ENCODE results near the gene WDR37. TPM values are rescaled to one million over a fixed set of nuclear protein-coding genes. Genes with fewer than 3 reads are reported as not detected.
"Not testable (repeated sequence)": the region's sequence is repeated elsewhere in the genome, so short reads cannot be mapped to it uniquely, and the experiment has no call there.

WDR37 gene
- total RNA-seq, 2 donors from 2014 or later: 11.9 to 22.8 TPM

DNA sequence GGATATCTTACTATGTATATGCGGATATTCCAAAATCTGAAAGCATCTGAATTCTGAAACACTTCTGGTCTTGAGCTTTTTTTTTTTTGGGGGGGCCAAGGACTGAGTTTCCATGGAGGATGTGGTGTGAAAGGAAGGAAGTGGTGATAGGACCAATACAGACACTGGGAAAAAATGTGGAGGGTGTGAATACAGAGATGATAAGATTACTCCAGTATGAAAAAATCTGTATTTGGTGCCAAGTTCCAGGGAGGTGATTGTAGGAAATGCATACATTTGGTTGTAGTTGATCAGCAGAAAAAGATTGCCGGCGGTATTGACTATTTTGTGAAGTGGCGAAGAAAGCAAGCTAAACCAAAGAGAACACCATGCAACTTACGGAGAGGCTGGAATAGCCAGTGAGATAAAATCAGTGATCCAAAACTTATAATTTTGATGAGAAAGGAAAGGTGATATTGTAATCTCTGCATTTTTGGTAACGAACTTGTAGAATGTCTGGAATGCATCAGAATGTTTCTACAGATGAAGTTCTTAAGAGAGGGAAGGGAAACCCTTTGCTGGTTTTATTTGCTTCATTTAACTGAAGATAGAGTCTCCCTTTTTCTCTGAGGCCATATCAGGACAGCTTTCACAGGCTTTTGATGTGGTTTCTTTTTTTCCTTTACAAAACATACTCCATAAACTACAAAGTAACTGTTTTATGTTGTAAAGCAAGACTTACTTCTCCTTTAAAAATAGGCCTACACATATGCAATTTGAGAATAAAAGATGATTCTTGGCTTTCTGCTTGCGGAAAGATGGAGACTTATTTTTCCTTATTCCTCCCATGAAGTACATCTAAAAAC, 6.0 kb downstream of the WDR37 start:
- no peaks in the 10 kb centered on the region for H3K27me3 ChIP-seq (replicated peaks; ENCODE audit: insufficient read depth)
- intact Hi-C loops (cut with DNase I): no loop called here
- DNase-seq (ENCODE audit: low spot score): no peak
- H3K4me3 ChIP-seq: no peak overlapping the region
- H3K9me3 ChIP-seq: no peaks in the 10 kb centered on the region
- 81% methylated on average over 7 of the region's 7 CpGs for WGBS
- no peaks in the 10 kb centered on the region for H3K4me1 ChIP-seq (replicated peaks)
- no peak for TF ChIP-seq POLR2A (IDR thresholded peaks at IDR 0.05)
- no peak for TF ChIP-seq POLR2AphosphoS5 (IDR thresholded peaks at IDR 0.05)
- TF ChIP-seq, protein P1, sequence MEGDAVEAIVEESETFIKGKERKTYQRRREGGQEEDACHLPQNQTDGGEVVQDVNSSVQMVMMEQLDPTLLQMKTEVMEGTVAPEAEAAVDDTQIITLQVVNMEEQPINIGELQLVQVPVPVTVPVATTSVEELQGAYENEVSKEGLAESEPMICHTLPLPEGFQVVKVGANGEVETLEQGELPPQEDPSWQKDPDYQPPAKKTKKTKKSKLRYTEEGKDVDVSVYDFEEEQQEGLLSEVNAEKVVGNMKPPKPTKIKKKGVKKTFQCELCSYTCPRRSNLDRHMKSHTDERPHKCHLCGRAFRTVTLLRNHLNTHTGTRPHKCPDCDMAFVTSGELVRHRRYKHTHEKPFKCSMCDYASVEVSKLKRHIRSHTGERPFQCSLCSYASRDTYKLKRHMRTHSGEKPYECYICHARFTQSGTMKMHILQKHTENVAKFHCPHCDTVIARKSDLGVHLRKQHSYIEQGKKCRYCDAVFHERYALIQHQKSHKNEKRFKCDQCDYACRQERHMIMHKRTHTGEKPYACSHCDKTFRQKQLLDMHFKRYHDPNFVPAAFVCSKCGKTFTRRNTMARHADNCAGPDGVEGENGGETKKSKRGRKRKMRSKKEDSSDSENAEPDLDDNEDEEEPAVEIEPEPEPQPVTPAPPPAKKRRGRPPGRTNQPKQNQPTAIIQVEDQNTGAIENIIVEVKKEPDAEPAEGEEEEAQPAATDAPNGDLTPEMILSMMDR (IDR thresholded peaks at IDR 0.05): no peak
- H3K36me3 ChIP-seq: peaks cover 0 to 4% of the 10 kb centered on the region in 2 donors
- H3K27ac ChIP-seq: no peak overlapping the region

DNA sequence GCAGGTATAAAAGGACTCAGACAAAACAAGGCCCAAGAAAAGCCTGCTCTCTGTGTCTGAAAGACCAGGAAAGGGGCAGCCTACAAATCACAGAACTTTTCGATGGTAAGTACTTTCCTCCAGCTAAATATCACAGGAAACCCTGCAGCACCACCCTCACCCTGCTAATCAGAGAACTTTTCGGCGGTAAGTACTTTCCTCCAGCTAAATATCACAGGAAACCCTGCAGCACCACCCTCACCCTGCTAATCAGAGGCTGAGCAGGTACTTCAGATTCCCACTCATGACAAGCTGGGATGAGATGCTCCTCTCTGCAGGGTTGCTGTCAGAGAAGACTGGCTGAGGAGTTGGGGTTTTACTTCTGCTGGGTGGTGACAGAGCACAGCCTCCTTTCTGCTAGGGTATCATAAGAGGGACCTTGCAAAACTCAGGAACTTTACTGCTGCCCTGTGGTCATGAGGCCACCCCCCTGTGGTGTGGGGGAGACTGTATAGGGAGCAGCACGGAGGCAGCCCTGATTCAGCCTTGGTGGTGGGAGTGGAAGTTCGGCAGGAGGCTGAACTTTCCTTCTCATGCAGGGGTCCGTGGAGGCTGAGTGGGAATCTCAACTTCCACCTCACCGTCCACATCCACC, 7.2 kb downstream of the WDR37 start:
- peaks cover 0 to 4% of the 10 kb centered on the region in 2 donors for H3K36me3 ChIP-seq
- TF ChIP-seq POLR2A (IDR thresholded peaks at IDR 0.05): no peak
- TF ChIP-seq POLR2AphosphoS5 (IDR thresholded peaks at IDR 0.05): no peak
- TF ChIP-seq, protein P1 (IDR thresholded peaks at IDR 0.05): no peak
- no peak overlapping the region for H3K27ac ChIP-seq
- no peaks in the 10 kb centered on the region for H3K4me1 ChIP-seq (replicated peaks)
- no peak overlapping the region for H3K4me3 ChIP-seq
- no peaks in the 10 kb centered on the region for H3K27me3 ChIP-seq (replicated peaks; ENCODE audit: insufficient read depth)
- intact Hi-C loops (cut with DNase I): no loop called here
- 88% methylated on average over 7 of the region's 7 CpGs for WGBS
- H3K9me3 ChIP-seq: no peaks in the 10 kb centered on the region
- no peak for DNase-seq (ENCODE audit: low spot score)

DNA sequence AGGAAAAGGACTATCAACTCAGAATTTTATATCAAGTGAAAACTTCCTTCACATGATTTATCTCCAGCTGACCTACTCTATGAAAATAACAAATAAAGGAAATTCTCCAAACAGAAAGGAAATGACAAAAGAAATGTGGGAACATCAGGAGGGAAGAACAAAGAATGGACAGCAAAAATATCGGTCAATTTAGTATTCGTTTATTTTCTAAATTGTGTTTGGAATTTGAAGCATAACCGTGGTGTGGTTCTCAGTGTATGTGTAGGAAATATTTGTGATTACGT, 8.7 kb downstream of the WDR37 start:
- intact Hi-C loops (cut with DNase I): no loop called here
- H3K9me3 ChIP-seq: no peaks in the 10 kb centered on the region
- no peak overlapping the region for H3K27ac ChIP-seq
- peaks cover 0 to 4% of the 10 kb centered on the region in 2 donors for H3K36me3 ChIP-seq
- TF ChIP-seq POLR2AphosphoS5 (IDR thresholded peaks at IDR 0.05) (no peak), POLR2A (IDR thresholded peaks at IDR 0.05) (no peak)
- TF ChIP-seq, protein P1 (IDR thresholded peaks at IDR 0.05): no peak
- no peak overlapping the region for H3K4me3 ChIP-seq
- DNase-seq (ENCODE audit: low spot score): no peak
- WGBS: 94% methylated on average over 4 of the region's 4 CpGs
- H3K27me3 ChIP-seq (replicated peaks; ENCODE audit: insufficient read depth): no peaks in the 10 kb centered on the region
- no peaks in the 10 kb centered on the region for H3K4me1 ChIP-seq (replicated peaks)

DNA sequence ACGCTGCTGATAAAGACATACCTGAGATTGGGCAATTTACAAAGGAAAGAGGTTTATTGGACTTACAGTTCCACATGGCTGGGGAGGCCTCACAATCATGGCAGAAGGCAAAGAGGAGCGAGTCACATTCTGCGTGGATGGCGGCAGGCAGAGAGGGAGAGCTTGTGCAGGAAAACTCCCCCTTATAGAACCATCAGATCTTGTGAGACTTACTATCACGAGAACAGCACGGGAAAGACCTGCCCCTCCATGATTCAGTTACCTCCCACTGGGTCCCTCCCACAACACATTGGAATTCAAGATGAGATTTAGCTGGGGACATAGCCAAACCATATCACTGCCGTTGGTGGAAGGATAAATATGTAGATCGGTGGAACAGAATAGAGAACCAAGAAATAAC, 10.5 kb downstream of the WDR37 start:
- H3K4me3 ChIP-seq; H3K27me3 ChIP-seq (replicated peaks; ENCODE audit: insufficient read depth); intact Hi-C loops (cut with DNase I); H3K36me3 ChIP-seq; H3K9me3 ChIP-seq; DNase-seq (ENCODE audit: low spot score); H3K4me1 ChIP-seq (replicated peaks); H3K27ac ChIP-seq: not testable (repeated sequence)
- 93% methylated on average over 8 of the region's 8 CpGs for WGBS

DNA sequence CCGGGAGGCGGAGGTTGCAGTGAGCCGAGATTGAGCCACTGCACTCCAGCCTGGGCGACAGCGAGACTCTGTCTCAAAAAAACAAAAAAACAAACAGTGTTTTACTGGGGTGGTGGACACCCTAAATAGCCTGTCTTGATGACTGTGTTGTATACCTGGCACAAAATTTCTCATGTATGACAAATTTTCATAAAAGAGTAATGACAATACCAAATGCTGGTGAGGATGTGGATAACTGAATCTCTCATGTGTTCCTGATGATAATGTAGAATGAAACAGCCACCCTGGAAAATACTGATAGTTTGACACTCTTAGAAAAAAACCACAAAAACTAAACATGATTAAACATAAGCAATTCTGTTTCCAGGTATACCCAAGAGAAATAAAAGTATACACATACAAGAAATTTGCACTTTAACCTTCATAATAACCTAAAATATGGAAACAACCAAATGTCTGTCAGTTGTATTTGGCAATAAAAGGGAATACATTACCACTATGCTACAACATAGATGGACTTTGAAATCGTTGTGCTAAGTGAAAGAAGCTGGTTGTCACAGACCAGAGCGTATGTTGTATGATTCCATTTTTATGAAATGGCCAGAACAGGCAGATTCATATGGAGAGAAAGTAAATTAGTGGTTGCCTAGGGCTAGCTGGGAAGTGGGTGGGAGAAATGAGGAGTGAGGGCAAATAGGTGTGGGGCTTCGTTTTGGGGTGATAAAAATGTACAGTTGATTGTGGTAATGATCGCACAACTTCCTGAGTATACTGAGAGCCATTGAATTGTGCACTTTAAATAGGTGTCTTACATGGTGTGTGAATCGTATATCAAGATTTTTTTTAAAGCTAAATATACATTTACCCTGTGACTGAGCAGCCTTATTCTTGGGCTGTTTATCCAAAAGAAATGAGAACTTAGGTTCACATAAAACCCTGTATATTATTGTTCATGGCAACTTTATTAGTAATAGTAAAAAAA, 12.5 kb downstream of the WDR37 start:
- no peak overlapping the region for H3K4me3 ChIP-seq
- no peak overlapping the region for H3K27ac ChIP-seq
- DNase-seq (ENCODE audit: low spot score): no peak
- no peaks in the 10 kb centered on the region for H3K4me1 ChIP-seq (replicated peaks)
- TF ChIP-seq POLR2A (IDR thresholded peaks at IDR 0.05) (no peak), POLR2AphosphoS5 (IDR thresholded peaks at IDR 0.05) (no peak)
- TF ChIP-seq, protein P1 (IDR thresholded peaks at IDR 0.05): no peak
- H3K9me3 ChIP-seq: no peaks in the 10 kb centered on the region
- no peaks in the 10 kb centered on the region for H3K27me3 ChIP-seq (replicated peaks; ENCODE audit: insufficient read depth)
- WGBS: 86% methylated on average over 10 of the region's 10 CpGs
- intact Hi-C loops (cut with DNase I): no loop called here
- H3K36me3 ChIP-seq: no peaks in the 10 kb centered on the region

Data from prostate gland (tissue), 2 donors.